ENCODE measurements around the gene ATP2C2.
"Not testable (repeated sequence)": the region's sequence is repeated elsewhere in the genome, so short reads cannot be mapped to it uniquely, and the experiment has no call there.

Gene ATP2C2

GRCh38 chr16:84331998-84332780 lies 36.1 kb upstream of the ATP2C2 start:
- FAIRE-seq (no peak), DNase-seq (ENCODE audit: insufficient read length, low spot score) (no peak)
- TF ChIP-seq CTCF (IDR thresholded peaks at IDR 0.05; ENCODE audit: insufficient read depth, missing control alignments): no peak

GRCh38 chr16:84332975-84333684 lies 35.2 kb upstream of the ATP2C2 start:
- no peak for FAIRE-seq
- no peak for TF ChIP-seq CTCF (IDR thresholded peaks at IDR 0.05; ENCODE audit: insufficient read depth, missing control alignments)
- no peak for DNase-seq (ENCODE audit: insufficient read length, low spot score)

GRCh38 chr16:84334058-84334457 lies 34.3 kb upstream of the ATP2C2 start:
- FAIRE-seq (no peak), DNase-seq (ENCODE audit: insufficient read length, low spot score) (no peak)
- TF ChIP-seq CTCF (IDR thresholded peaks at IDR 0.05; ENCODE audit: insufficient read depth, missing control alignments): no peak

GRCh38 chr16:84334482-84334881 lies 33.9 kb upstream of the ATP2C2 start:
- FAIRE-seq (no peak), DNase-seq (ENCODE audit: insufficient read length, low spot score) (no peak)
- TF ChIP-seq CTCF (IDR thresholded peaks at IDR 0.05; ENCODE audit: insufficient read depth, missing control alignments): no peak

GRCh38 chr16:84337236-84337635 lies 31.1 kb upstream of the ATP2C2 start:
- DNase-seq (ENCODE audit: insufficient read length, low spot score); FAIRE-seq: not testable (repeated sequence)

- FAIRE-seq (no peak), DNase-seq (ENCODE audit: insufficient read length, low spot score) (no peak)
- TF ChIP-seq CTCF (IDR thresholded peaks at IDR 0.05; ENCODE audit: insufficient read depth, missing control alignments): no peak
Observed at GRCh38 chr16:84339311-84339710, 29.0 kb upstream of the ATP2C2 start.

- DNase-seq (ENCODE audit: insufficient read length, low spot score) (no peak), FAIRE-seq (no peak)
- no peak for TF ChIP-seq CTCF (IDR thresholded peaks at IDR 0.05; ENCODE audit: insufficient read depth, missing control alignments)
Observed at GRCh38 chr16:84339766-84340165, 28.6 kb upstream of the ATP2C2 start.

All from D721Med (cell line).